Heart left ventricle (tissue), 16 donors: ENCODE results near the gene ZFAND6. TPM values are rescaled to one million over a fixed set of nuclear protein-coding genes. Genes with fewer than 3 reads are reported as not detected.

Experiments used
- ATAC-seq, 4 donors: fragments of 200-7000 bp; cut with Tn5 transposase; one replicate each; pipeline ENCODE4 v1.9.1; 2020 to 2022; ENCODE audit warnings: moderate library complexity in 4 of 4, mild to moderate bottlenecking in 3 of 4, moderate number of reproducible peaks in 1 of 4
- DNase-seq, 5 donors: peaks; one replicate each; pipeline ENCODE4 v3.0.0-alpha.2; 2020
- H3K27ac ChIP-seq, 12 donors: fragments of 200-600 bp; sonication (generic) in 4 of 12; one replicate each; pipeline versions ENCODE4 v1.5.0 to v1.8.0; 2016 to 2022; ENCODE audit warnings: mild to moderate bottlenecking in 2 of 12
- H3K27me3 ChIP-seq, 9 donors: fragments of 200-600 bp; sonication (generic) in 2 of 9; one replicate each; pipeline versions ENCODE4 v1.5.1 to v1.8.0; 2016 to 2022; ENCODE audit warnings: mild to moderate bottlenecking in 3 of 9
- H3K36me3 ChIP-seq, 9 donors: fragments of 200-600 bp; sonication (generic) in 2 of 9; one replicate each; pipeline versions ENCODE4 v1.5.0 to v1.8.0; 2018 to 2022; ENCODE audit warnings: mild to moderate bottlenecking in 2 of 9
- H3K4me1 ChIP-seq, 12 donors: fragments of 200-600 bp; sonication (generic) in 4 of 12; one replicate each; pipeline versions ENCODE4 v1.5.0 to v1.8.0; 2016 to 2022; ENCODE audit warnings: mild to moderate bottlenecking in 3 of 12
- H3K4me3 ChIP-seq, 12 donors: fragments of 200-600 bp; sonication (generic) in 4 of 12; one replicate each; pipeline versions ENCODE4 v1.5.0 to v1.8.0; 2017 to 2022; ENCODE audit warnings: mild to moderate bottlenecking in 9 of 12, moderate library complexity in 4 of 12
- H3K9me3 ChIP-seq, 12 donors: fragments of 200-600 bp; sonication (generic) in 4 of 12; one replicate each; pipeline versions ENCODE4 v1.5.0 to v1.8.0; 2016 to 2022; ENCODE audit warnings: mild to moderate bottlenecking in 1 of 12
- POLR2A ChIP-seq, 2 donors: fragments of 450-650 bp; IDR thresholded peaks; one replicate each; pipeline ENCODE4 v1.6.1; 2017; ENCODE audit warnings: antibody characterized with exemption in 2 of 2, mild to moderate bottlenecking in 2 of 2, moderate library complexity in 2 of 2
- WGBS, 4 donors: extraction: QIAGEN DNeasy Blood & Tissue Kit in 2 of 4; methylation state at CpG; one replicate each; pipeline versions ENCODE4 v1.1.5 to v1.1.7; 2013 to 2018; 5-methylcytosine and 5-hydroxymethylcytosine counted together
- intact Hi-C, 10 donors: fragments of 100-400 bp; cut with DNase I; formaldehyde crosslinking; loops; one replicate each; pipeline versions ENCODE4 v1.11.1 to v1.14.2; 2022
- polyA plus RNA-seq, 2 donors: library from polyadenylated mRNA; stranded (reverse); fragments of 200-250 nt; gene quantifications; one replicate each; pipeline ENCODE4 v1.2.3, GENCODE V29; 2013
- total RNA-seq, 9 donors: library from RNA; depleted of rRNA in 2 of 9; stranded (reverse); fragments of >200 nt in 2 of 9; fragmentation: NEBNext Ultra II Directional in 3 of 9; extraction: Animal tissue kit (Norgen Biotek cat#: 25700) in 3 of 9; gene quantifications; one replicate each; pipeline versions ENCODE4 v1.1.0 to v1.2.4, GENCODE V29; 2016 to 2023
- TF ChIP-seq, protein P1 (sequence below), 12 donors: fragments of 200-600 bp; sonication (generic) in 4 of 12; IDR thresholded peaks; one replicate each; pipeline versions ENCODE4 v1.5.0 to v1.8.0; 2018 to 2022; ENCODE audit warnings: antibody characterized with exemption in 12 of 12, mild to moderate bottlenecking in 5 of 12
- donor health status: ischemic (EF 13 %, LVEDD 7.1; RV severe dilation, severe dysfunction).
- donor health status: healthy with polysubstance abuse.
- donor health status: DM: no; HTN: yes; CAD: no.
- donor health status: DM: no; HTN: no; CAD: no.
- donor health status: ischemic (EF 25% LVEDD 6.9; RV normal size, moderate dysfunction).
- donor health status: ischemic (EF 25% LVEDD 5.7; RV mildly dilated, moderate dysfunction).
- donor health status: healthy.
- donor health status: DM: yes; HTN: yes; CAD: no.
- donor health status: ischemic (EF 35%, LVEDD 5.7; RV mildly dilated, moderate dysfunction).
- donor health status: nonischemic (EF 11% LVEDD 7.7; RV severe dilation, severe dysfunction).
- donor health status: DM: yes; HTN: yes; CAD: no.
- donor health status: PGD.
- donor health status: ischemic (EF 29% LVEDD 5.4; RV normal size, mild dysfunction).
- donor health status: nonischemic (EF 23%, LVEDD 6.1; RV moderate dilation, normal function).

Gene ZFAND6
- total and polyA plus RNA-seq, 11 donors: 43.4 to 105 (median 79.9) TPM

- Histone ChIP-seq H3K9me3 (no peaks in the 10 kb centered on the region), H3K4me1 (peaks cover 0 to 24% (median 6%) of the 10 kb centered on the region in 12 donors), H3K36me3 (peaks cover 0 to 24% (median 0%) of the 10 kb centered on the region in 9 donors), H3K27me3 (no peaks in the 10 kb centered on the region), H3K4me3 (no peak overlapping the region), H3K27ac (no peak overlapping the region)
- intact Hi-C loops: loop anchor here in 1 of 10 donors (10.0 kb wide), 1 partner anchor 279 kb away; no protein-coding TSS in a partner anchor
- TF ChIP-seq, protein P1, sequence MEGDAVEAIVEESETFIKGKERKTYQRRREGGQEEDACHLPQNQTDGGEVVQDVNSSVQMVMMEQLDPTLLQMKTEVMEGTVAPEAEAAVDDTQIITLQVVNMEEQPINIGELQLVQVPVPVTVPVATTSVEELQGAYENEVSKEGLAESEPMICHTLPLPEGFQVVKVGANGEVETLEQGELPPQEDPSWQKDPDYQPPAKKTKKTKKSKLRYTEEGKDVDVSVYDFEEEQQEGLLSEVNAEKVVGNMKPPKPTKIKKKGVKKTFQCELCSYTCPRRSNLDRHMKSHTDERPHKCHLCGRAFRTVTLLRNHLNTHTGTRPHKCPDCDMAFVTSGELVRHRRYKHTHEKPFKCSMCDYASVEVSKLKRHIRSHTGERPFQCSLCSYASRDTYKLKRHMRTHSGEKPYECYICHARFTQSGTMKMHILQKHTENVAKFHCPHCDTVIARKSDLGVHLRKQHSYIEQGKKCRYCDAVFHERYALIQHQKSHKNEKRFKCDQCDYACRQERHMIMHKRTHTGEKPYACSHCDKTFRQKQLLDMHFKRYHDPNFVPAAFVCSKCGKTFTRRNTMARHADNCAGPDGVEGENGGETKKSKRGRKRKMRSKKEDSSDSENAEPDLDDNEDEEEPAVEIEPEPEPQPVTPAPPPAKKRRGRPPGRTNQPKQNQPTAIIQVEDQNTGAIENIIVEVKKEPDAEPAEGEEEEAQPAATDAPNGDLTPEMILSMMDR (IDR thresholded peaks at IDR 0.05): no peak
- TF ChIP-seq POLR2A (IDR thresholded peaks at IDR 0.05): no peak
- DNase-seq (no peak), ATAC-seq (no peak)
- 95 to 100% (median 98%) methylated on average over 1 of the region's 1 CpG for WGBS, 4 donors
Measured at GRCh38 chr15:80163897-80164296, 104.4 kb downstream of the ZFAND6 start.

DNA sequence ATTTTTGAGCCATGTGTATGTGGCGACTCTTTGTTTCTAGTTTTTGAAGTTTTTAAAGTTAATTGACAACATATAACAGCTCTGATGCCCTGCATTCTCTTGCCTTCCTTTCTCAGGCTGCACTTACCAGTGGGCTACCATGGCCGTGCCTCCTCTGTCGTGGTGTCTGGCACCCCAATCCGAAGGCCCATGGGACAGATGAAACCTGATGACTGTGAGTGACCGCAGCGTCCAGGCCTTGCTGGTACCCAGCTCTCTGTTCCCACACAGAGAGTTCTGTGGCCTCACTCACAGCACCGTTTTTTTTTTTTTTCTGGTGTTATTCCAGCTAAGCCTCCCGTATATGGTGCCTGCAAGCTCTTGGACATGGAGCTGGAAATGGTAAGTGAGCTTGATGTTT lies 108.5 kb downstream of the ZFAND6 start:
- Histone ChIP-seq H3K9me3 (no peaks in the 10 kb centered on the region), H3K27me3 (no peaks in the 10 kb centered on the region), H3K4me3 (no peak overlapping the region), H3K27ac (no peak overlapping the region), H3K4me1 (peaks cover 0 to 7% (median 0%) of the 10 kb centered on the region in 12 donors), H3K36me3 (peaks cover 0 to 7% (median 0%) of the 10 kb centered on the region in 9 donors)
- intact Hi-C loops: loop anchor here in 1 of 10 donors (10.0 kb wide), 1 partner anchor 283 kb away; no protein-coding TSS in a partner anchor
- TF ChIP-seq, protein P1 (IDR thresholded peaks at IDR 0.05): no peak
- TF ChIP-seq POLR2A (IDR thresholded peaks at IDR 0.05): no peak
- 94 to 96% (median 96%) methylated on average over 8 of the region's 8 CpGs for WGBS, 4 donors
- ATAC-seq: no peak
- no peak for DNase-seq

DNA sequence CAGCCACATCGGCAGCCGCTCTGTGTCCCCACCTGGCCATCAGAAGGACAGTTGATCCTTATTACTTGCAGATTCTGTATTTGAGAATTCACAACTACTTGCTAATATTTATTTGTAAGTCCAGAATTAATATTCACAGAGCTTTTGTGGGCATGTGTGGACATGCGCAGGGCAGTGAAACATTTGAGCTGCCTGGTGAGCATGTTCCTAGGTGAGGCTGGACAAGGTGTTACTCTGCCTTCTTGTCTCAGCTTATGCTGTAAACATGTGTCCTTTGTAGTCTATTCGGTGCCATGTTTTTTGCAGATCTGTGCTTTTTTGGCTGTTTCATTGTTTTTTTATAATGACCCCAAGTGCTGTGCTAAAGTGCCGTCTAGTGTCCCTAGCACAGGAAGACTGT lies 108.9 kb downstream of the ZFAND6 start:
- no peak overlapping the region for H3K4me3 ChIP-seq
- no peak overlapping the region for H3K27ac ChIP-seq
- TF ChIP-seq, protein P1 (IDR thresholded peaks at IDR 0.05): no peak
- no peak for TF ChIP-seq POLR2A (IDR thresholded peaks at IDR 0.05)
- no peak for ATAC-seq
- WGBS, 4 donors: 74 to 96% (median 90%) methylated on average over 5 of the region's 5 CpGs
- DNase-seq: no peak
- H3K27me3 ChIP-seq: no peaks in the 10 kb centered on the region
- peaks cover 0 to 7% (median 0%) of the 10 kb centered on the region in 9 donors for H3K36me3 ChIP-seq
- peaks cover 0 to 2% (median 0%) of the 10 kb centered on the region in 12 donors for H3K4me1 ChIP-seq
- H3K9me3 ChIP-seq: no peaks in the 10 kb centered on the region
- intact Hi-C loops: loop anchor here in 1 of 10 donors (10.0 kb wide), 1 partner anchor 284 kb away; no protein-coding TSS in a partner anchor

DNA sequence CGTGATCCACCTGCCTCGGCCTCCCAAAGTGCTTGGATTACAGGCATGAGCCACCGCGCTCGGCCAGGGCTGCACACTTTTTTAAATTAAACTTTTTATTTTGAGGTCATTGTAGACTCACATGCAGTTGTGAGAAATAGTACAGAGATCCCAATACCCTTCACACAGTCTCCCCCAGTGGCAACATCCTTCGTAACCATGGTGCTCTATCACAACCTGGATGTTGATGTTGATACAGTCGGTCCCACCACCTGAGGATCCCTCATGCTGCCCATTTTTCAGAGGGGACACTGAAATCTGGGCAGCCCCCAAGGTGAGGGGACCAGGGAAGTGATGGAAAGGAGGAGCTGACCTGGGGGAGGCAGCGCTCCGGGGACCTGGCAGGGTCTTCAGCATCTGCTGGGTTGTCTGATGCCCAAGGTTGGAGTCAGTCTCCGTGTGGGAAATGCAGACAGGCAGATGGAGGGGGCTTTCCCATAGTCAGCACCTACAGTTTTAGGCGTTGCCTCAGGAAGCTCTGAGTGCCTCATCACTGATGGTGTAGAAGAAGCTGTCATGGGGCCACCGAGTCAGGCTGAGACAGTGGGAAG lies 110.4 kb downstream of the ZFAND6 start:
- ATAC-seq (no peak), DNase-seq (no peak)
- Histone ChIP-seq H3K27me3 (no peaks in the 10 kb centered on the region), H3K4me3 (no peak overlapping the region), H3K36me3 (peaks cover 0 to 7% (median 0%) of the 10 kb centered on the region in 9 donors), H3K27ac (no peak overlapping the region), H3K4me1 (peaks cover 0 to 11% (median 0%) of the 10 kb centered on the region in 12 donors), H3K9me3 (no peaks in the 10 kb centered on the region)
- intact Hi-C loops: loop anchor here in 8 of 10 donors (5.0 to 10.0 kb wide), 4 partner anchors 275 to 788 kb away; partner anchors contain the start of gene MTHFS (in 3 of the 8)
- WGBS, 4 donors: 92 to 95% (median 94%) methylated on average over 12 of the region's 12 CpGs
- no peak for TF ChIP-seq POLR2A (IDR thresholded peaks at IDR 0.05)
- TF ChIP-seq, protein P1 (IDR thresholded peaks at IDR 0.05): no peak
